Uterus (tissue), 2 donors: Measurements from ENCODE around the gene CLNK.

Experiments used
- POLR2A ChIP-seq, 2 donors: fragments of 450-650 bp; IDR thresholded peaks; one replicate each; pipeline ENCODE4 v1.6.1; 2016; ENCODE audit warnings: antibody characterized with exemption in 2 of 2, mild to moderate bottlenecking in 1 of 2, moderate library complexity in 1 of 2
- TF ChIP-seq, protein P1 (sequence below), 4 experiments: fragments of 200-600 bp in 2 of 4; fragments of 450-650 bp in 2 of 4; sonication (generic) in 2 of 4; IDR thresholded peaks; one replicate each; pipeline ENCODE4 v1.5.1; 2016 to 2019; ENCODE audit warnings: antibody characterized with exemption in 4 of 4, mild to moderate bottlenecking in 2 of 4, moderate library complexity in 1 of 4

DNA sequence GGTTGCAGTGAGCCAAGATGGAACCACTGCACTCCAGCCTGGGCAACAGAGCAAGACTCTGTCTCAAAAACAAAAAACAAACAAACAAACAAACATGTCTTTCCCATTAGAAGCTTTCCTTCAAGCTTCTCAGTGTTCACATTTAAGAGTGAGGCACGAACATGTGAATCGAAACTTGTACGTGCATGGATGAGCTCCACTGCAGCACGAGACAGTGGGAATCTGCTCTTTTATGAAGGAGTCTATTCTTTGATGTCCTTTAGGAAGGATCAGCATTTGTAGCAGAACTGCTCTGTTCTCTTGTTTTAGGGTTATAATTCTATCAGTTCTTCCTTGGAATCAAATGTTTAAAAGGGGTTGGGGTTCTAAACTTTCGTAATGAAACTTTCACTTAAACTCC lies 204.0 kb downstream of the CLNK start:
- TF ChIP-seq POLR2A (IDR thresholded peaks at IDR 0.05), result no peak
- TF ChIP-seq, protein P1, sequence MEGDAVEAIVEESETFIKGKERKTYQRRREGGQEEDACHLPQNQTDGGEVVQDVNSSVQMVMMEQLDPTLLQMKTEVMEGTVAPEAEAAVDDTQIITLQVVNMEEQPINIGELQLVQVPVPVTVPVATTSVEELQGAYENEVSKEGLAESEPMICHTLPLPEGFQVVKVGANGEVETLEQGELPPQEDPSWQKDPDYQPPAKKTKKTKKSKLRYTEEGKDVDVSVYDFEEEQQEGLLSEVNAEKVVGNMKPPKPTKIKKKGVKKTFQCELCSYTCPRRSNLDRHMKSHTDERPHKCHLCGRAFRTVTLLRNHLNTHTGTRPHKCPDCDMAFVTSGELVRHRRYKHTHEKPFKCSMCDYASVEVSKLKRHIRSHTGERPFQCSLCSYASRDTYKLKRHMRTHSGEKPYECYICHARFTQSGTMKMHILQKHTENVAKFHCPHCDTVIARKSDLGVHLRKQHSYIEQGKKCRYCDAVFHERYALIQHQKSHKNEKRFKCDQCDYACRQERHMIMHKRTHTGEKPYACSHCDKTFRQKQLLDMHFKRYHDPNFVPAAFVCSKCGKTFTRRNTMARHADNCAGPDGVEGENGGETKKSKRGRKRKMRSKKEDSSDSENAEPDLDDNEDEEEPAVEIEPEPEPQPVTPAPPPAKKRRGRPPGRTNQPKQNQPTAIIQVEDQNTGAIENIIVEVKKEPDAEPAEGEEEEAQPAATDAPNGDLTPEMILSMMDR (IDR thresholded peaks at IDR 0.05), result no peak
